Measurements from ENCODE around the gene LAMA5.

The LAMA5 gene

GRCh38 chr20:62299666-62300236 lies 67.4 kb downstream of the LAMA5 start:
- DNase-seq (ENCODE audit: low spot score): no peak
- Mint-ChIP-seq H3K27ac (no peak overlapping the region), H3K9me3 (no peaks in the 10 kb centered on the region), H3K4me3 (no peak overlapping the region), H3K36me3 (ENCODE audit: low read depth) (peaks cover 9% of the 10 kb centered on the region), H3K27me3 (ENCODE audit: low read depth) (no peaks in the 10 kb centered on the region), H3K4me1 (ENCODE audit: low read depth) (peaks cover 8% of the 10 kb centered on the region)

- Mint-ChIP-seq H3K9me3 (no peaks in the 10 kb centered on the region), H3K27ac (no peak overlapping the region), H3K4me1 (ENCODE audit: low read depth) (peaks cover 4% of the 10 kb centered on the region), H3K27me3 (ENCODE audit: low read depth) (no peaks in the 10 kb centered on the region), H3K4me3 (no peak overlapping the region), H3K36me3 (ENCODE audit: low read depth) (peaks cover 6% of the 10 kb centered on the region)
- DNase-seq (ENCODE audit: low spot score): no peak
Observed at GRCh38 chr20:62298577-62299249, 68.4 kb downstream of the LAMA5 start.

DNA sequence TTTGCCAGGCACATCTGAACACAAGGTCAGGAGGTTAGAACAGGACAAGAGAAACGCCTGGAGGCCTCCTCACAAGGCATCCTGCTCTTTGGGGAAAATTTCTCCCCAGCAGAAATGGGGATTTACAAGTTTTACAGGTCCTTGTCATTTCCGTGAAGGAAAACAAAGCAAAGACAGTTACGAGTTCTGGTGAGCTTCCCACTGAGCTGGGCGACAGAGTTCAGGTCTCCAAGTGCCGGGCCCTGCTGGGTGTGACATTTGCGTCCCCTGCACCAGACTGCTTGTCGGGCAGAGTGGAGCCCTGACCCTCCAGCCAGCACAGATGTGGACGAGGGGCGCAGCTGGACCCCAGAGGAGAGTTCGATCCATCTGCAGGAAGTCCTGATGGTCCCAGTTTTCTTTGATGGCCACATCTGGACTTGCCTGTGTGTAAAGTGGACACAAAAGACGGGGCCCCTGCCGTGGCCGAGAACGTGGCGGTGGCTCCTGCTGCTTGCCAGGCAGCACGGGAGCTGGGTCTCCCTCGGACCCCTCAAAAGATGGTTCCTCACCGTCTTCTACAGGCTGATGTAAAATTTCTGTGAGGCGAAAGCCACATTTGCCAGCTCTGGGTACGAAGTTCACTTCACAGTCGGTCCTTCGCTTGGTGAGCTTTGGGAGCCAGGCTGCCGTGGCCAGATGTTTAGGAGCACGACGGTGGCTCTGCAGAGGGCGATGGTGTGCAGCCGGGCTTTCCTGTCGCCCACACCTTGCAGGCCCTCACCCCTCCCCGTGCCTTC lies 69.5 kb downstream of the LAMA5 start:
- no peak overlapping the region for H3K4me3 Mint-ChIP-seq
- DNase-seq (ENCODE audit: low spot score): no peak
- H3K27me3 Mint-ChIP-seq (ENCODE audit: low read depth): no peaks in the 10 kb centered on the region
- no peaks in the 10 kb centered on the region for H3K9me3 Mint-ChIP-seq
- no peak overlapping the region for H3K27ac Mint-ChIP-seq
- H3K4me1 Mint-ChIP-seq (ENCODE audit: low read depth): peaks cover 4% of the 10 kb centered on the region
- peaks cover 7% of the 10 kb centered on the region for H3K36me3 Mint-ChIP-seq (ENCODE audit: low read depth)

DNA sequence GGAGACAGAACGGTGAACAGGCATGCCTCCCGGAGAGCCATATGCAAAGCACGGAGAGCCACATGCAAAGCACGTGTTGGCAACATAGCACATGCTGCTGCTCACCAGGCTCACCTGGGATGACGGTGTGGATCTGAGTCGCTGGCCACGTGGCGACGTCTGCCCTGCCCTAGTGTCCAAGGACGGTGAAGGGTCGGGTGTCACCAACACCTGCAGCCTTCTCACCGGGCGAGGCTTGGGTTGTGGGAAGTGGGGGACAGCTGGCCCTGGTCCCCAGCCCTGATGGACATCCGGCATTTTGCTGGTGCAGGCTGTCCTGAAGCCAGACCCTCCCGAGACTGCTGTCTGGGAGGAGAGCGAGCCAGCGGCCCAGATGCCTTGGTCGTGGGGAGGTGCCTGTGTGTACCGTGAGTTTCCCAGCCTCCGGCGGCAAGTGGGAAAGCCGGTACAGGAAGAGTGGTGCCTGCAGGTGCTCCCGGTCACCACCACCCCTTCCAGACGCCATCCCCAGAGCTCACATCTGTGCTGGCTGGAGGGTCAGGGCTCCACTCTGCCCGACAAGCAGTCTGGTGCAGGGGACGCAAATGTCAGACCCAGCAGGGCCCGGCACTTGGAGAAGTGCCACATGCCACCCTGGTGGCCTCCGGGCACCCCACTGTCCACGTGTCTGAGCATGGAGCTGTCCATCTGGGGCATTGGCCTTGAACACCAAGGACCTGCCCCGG lies 70.2 kb downstream of the LAMA5 start:
- no peaks in the 10 kb centered on the region for H3K9me3 Mint-ChIP-seq

GRCh38 chr20:62294516-62294915 lies 72.6 kb downstream of the LAMA5 start:
- Mint-ChIP-seq H3K4me1 (ENCODE audit: low read depth) (no peaks in the 10 kb centered on the region), H3K9me3 (no peaks in the 10 kb centered on the region), H3K4me3 (no peak overlapping the region), H3K27ac (no peak overlapping the region), H3K36me3 (ENCODE audit: low read depth) (peaks cover 8% of the 10 kb centered on the region), H3K27me3 (ENCODE audit: low read depth) (no peaks in the 10 kb centered on the region)
- DNase-seq (ENCODE audit: low spot score): no peak

More for the DNA sequence above, 70.2 kb downstream of the LAMA5 start:
- Mint-ChIP-seq H3K4me3 (no peak overlapping the region), H3K27me3 (ENCODE audit: low read depth) (no peaks in the 10 kb centered on the region), H3K4me1 (ENCODE audit: low read depth) (peaks cover 2% of the 10 kb centered on the region), H3K36me3 (ENCODE audit: low read depth) (peaks cover 6% of the 10 kb centered on the region), H3K27ac (no peak overlapping the region)
- no peak for DNase-seq (ENCODE audit: low spot score)

DNA sequence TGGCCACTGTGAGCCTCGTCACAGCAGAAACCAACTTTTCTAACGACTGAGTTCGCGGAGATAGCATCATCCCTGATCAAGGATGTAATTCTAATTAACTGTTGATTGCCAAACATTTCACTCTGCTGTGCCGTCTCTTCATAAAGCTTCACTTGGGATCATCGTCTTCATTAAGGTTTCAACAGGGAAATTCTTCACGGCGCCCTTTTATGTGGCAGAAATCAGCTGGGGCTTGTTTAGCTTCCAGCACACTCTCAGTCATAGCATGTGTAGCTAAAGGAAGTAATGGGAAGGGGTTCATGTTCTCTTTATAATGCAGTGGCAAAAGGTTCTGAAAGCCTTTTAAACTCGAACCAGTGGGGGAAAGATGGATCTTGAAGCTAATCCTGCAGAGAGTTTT lies 73.2 kb downstream of the LAMA5 start:
- no peak for DNase-seq (ENCODE audit: low spot score)
- Mint-ChIP-seq H3K27me3 (ENCODE audit: low read depth) (no peaks in the 10 kb centered on the region), H3K27ac (no peak overlapping the region)

DNA sequence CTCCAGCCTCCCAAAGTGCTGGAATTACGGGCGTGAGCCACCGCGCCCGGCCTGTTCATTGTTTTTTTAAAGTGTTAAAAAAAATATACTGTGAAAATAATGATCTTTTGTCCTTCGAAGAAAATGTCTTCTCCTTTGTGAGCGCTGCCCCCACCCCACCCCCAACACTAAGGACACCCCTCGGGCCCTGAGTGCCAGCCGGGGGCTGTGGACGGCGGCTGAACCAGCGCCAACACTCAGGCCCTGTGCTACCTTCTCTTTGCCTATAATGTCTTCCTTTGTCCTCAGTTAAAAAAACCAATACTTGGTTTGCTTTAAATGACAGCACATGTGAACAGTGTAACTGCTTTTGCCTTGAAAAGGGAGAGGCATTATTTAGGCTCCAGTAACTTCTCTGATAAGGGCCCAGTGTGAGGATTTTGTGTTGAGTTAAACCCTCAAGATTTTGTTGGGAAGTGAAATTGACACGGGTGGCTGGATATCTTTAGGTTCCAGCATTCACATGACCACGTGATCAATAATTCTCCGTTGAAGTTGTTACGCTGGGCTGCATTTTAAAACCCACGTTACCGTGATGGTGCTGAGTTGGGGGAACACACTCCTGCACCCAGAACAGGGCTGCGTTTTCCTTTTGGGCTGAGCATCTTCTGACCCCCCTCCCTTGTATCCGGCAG lies 73.9 kb downstream of the LAMA5 start:
- no peaks in the 10 kb centered on the region for H3K27me3 Mint-ChIP-seq (ENCODE audit: low read depth)
- H3K9me3 Mint-ChIP-seq: no peaks in the 10 kb centered on the region
- H3K36me3 Mint-ChIP-seq (ENCODE audit: low read depth): peaks cover 13% of the 10 kb centered on the region
- no peaks in the 10 kb centered on the region for H3K4me1 Mint-ChIP-seq (ENCODE audit: low read depth)
- H3K27ac Mint-ChIP-seq: no peak overlapping the region
- no peak overlapping the region for H3K4me3 Mint-ChIP-seq
- DNase-seq (ENCODE audit: low spot score): no peak

More for the DNA sequence above, 73.2 kb downstream of the LAMA5 start:
- Mint-ChIP-seq H3K4me1 (ENCODE audit: low read depth) (no peaks in the 10 kb centered on the region), H3K36me3 (ENCODE audit: low read depth) (peaks cover 8% of the 10 kb centered on the region), H3K4me3 (no peak overlapping the region), H3K9me3 (no peaks in the 10 kb centered on the region)

GRCh38 chr20:62292108-62292507 lies 75.0 kb downstream of the LAMA5 start:
- Mint-ChIP-seq H3K4me3 (no peak overlapping the region), H3K4me1 (ENCODE audit: low read depth) (no peaks in the 10 kb centered on the region), H3K27me3 (ENCODE audit: low read depth) (no peaks in the 10 kb centered on the region), H3K27ac (no peak overlapping the region), H3K36me3 (ENCODE audit: low read depth) (peaks cover 15% of the 10 kb centered on the region), H3K9me3 (no peaks in the 10 kb centered on the region)
- DNase-seq (ENCODE audit: low spot score): no peak

DNA sequence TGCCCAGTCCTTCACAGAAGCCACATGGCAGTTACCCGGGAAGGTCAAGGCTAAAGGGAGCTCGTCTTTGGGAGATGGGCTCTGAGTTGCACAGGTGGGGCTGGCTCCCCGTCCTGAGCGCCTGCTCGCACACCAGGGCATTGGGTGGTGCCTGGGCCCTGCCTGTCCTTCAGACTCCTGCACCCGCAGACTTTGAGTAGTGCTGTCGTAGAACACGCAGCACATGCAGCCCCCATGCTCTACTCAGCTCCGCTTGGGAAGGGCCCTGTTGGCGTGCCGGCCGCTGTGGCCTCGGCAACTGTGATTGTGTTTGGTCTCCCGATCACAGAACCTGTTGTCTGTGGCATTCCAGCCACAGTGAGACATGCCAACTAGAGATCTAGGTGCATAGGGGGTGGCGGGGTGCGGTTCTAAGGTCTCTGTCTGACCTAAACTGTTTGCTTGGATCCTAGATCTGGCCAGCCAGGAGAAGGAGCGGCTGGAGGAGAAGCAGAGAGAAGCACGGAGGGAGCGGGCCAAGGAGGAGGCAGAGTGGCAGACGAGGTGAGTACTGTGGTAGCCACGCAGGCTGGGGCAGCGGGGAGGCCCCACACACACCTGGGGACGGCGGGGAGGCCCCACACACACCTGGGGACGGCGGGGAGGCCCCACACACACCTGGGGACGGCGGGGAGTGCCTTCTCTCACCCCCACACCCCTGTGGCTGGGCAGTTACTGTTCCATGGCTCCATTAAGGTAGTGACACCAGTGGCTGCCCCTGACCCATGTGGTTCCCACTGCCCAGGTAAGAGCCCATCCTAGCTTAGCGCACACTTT lies 75.7 kb downstream of the LAMA5 start:
- Mint-ChIP-seq H3K27ac (no peak overlapping the region), H3K4me3 (no peak overlapping the region), H3K9me3 (no peaks in the 10 kb centered on the region), H3K4me1 (ENCODE audit: low read depth) (no peaks in the 10 kb centered on the region), H3K36me3 (ENCODE audit: low read depth) (peaks cover 15% of the 10 kb centered on the region), H3K27me3 (ENCODE audit: low read depth) (no peaks in the 10 kb centered on the region)
- DNase-seq (ENCODE audit: low spot score): no peak

- H3K4me1 Mint-ChIP-seq (ENCODE audit: low read depth): no peaks in the 10 kb centered on the region
- no peak overlapping the region for H3K4me3 Mint-ChIP-seq
- peaks cover 15% of the 10 kb centered on the region for H3K36me3 Mint-ChIP-seq (ENCODE audit: low read depth)
- H3K27ac Mint-ChIP-seq: no peak overlapping the region
- H3K27me3 Mint-ChIP-seq (ENCODE audit: low read depth): no peaks in the 10 kb centered on the region
- no peaks in the 10 kb centered on the region for H3K9me3 Mint-ChIP-seq
- no peak for DNase-seq (ENCODE audit: low spot score)
Observed at GRCh38 chr20:62289898-62290297, 77.2 kb downstream of the LAMA5 start.

GRCh38 chr20:62289131-62289530 lies 78.0 kb downstream of the LAMA5 start:
- Mint-ChIP-seq H3K27ac (no peak overlapping the region), H3K36me3 (ENCODE audit: low read depth) (peaks cover 14% of the 10 kb centered on the region), H3K4me3 (no peak overlapping the region), H3K9me3 (no peaks in the 10 kb centered on the region), H3K4me1 (ENCODE audit: low read depth) (no peaks in the 10 kb centered on the region), H3K27me3 (ENCODE audit: low read depth) (no peaks in the 10 kb centered on the region)
- no peak for DNase-seq (ENCODE audit: low spot score)

GRCh38 chr20:62288535-62289105 lies 78.5 kb downstream of the LAMA5 start:
- no peaks in the 10 kb centered on the region for H3K9me3 Mint-ChIP-seq
- H3K4me1 Mint-ChIP-seq (ENCODE audit: low read depth): no peaks in the 10 kb centered on the region
- H3K27me3 Mint-ChIP-seq (ENCODE audit: low read depth): no peaks in the 10 kb centered on the region
- H3K27ac Mint-ChIP-seq: no peak overlapping the region
- peaks cover 9% of the 10 kb centered on the region for H3K36me3 Mint-ChIP-seq (ENCODE audit: low read depth)
- no peak overlapping the region for H3K4me3 Mint-ChIP-seq
- DNase-seq (ENCODE audit: low spot score): no peak

Measured in T-helper 2 cell treated with Interferon-gamma antibody and Interleukin-4, amounts not matched to agents 5 μg/mL and 100 μg/mL, for 36 hours (primary cell).